NCI-H446 (cell line): ENCODE measurements around the gene EPN1.

Experiments used
- DNase-seq, 2 experiments: peaks; one replicate each; lab custom pipeline; 2025; lab: John Stamatoyannopoulos, UW

EPN1 gene

DNA sequence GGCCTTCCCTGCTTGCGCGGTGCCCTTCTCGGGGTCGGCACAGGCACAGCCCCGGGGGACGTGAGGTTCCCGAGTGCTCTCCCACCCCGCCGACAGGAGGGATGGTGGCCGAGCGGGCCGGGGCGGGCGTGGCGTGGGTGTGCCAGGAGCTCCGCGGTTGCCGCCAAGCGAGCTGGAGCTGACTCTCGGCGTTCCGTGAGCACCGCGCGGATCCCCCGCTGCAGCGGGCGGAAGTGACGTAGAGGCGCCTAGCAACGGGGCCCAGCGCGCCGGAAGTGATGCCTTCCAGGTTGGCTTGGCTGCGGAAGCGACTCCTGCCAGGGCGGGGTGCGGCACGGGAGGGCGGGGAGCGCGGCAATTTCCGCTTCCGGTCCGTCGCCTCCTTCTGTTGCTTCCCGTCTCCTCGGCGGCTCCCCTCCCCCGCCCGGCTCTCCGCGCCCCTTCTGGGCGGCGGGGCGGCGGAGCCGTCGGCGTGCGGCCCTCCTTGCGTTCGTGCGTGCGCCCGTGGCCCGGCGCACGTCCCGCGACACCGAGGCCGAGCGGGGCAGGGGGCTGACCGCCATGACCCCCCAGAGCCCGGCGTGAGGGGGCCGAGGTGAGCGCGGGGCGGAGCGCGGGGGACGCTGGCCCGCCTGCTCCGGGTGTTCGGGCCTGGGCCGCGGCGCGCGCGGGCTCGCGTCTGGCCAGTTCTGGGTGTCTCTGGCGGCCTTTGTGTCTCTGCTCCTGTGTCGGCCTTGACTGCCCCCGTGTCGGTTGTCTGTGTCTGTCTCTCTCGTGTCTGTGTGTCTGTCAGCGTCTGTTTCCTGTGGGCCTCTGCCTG lies at the start of gene EPN1:
EPN1 (plus strand) TSS at position 386 of the 820 bp plus-strand sequence. CDS start 3,402 bp downstream, outside the sequence.
- peak; percentile 97 to 99 for DNase-seq

DNA sequence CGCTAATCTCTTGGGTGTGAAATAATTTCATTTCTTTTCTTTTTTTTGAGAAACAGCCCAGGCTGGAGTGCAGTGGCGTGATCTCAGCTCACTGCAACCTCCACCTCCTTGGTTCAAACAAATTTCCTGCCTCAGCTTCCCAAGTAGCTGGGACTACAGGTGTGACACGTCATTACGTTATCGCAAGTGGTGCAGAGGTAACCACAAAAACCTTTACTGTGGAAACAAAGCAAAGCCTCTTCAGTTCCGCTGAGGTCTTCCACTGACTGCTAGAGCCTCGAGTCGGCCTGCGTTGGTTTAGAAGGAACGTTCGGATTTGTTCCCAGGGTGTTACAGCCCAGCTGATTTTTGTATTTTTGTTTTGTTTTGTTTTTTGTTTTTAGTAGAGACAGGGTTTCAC lies 48.7 kb upstream of the EPN1 start:
- no peak for DNase-seq

DNA sequence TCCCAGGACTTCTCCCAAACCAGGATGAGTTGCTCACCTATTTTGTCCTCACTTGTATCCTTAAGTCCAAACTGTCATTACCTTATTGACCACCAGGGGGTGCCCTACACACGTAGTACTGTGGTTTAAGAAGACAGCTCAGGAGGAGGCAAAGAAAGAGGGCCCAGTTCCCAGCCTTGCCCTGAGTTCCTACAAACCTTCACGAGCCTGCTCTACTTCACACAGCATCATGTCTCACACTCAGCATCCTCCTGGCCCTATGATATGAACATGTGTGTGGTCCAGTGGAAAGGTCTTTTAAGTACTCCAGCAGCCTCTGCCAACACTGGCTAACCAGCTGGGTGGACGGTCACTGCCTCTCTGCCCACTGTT lies 42.6 kb upstream of the EPN1 start:
- DNase-seq, result peak; percentile 95

DNA sequence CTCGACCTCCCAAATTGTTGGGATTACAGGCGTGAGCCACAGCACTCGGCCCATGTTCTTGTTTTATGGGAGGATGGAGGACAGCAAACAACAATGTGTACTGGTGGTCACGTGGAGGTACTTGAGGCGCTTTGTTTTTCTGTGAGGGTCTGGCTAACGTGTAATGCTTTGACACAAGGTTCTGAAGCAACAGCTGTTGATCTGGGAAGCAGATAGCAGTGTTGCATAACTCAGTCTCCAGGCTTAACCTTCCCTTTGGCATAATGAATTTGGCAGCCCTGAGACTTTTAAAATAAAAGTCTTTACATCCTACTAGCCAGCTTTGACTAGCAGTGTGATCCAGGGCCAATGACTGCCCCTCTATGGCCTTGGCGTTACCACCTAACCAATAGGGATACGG lies 41.2 kb upstream of the EPN1 start:
- DNase-seq, result no peak

DNA sequence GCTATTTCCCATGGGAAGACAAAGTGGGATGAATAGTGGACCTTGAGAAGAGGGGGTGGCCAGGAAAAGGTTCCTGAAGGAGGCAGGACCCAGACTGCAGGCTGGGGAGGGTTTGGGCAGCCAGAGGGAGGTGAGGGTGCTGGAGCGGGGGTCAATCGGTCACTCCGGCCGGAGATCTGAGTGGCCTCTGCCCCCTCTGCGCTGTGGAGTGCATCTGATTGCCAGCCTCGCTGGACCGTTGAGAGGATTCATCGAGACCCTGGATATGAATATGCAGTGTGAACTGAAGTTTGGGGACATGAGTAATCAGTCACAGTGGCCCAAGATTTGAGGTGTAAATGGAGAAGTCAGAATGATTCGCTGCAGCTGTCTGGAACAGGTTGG lies 39.7 kb upstream of the EPN1 start:
- DNase-seq, result no peak

DNA sequence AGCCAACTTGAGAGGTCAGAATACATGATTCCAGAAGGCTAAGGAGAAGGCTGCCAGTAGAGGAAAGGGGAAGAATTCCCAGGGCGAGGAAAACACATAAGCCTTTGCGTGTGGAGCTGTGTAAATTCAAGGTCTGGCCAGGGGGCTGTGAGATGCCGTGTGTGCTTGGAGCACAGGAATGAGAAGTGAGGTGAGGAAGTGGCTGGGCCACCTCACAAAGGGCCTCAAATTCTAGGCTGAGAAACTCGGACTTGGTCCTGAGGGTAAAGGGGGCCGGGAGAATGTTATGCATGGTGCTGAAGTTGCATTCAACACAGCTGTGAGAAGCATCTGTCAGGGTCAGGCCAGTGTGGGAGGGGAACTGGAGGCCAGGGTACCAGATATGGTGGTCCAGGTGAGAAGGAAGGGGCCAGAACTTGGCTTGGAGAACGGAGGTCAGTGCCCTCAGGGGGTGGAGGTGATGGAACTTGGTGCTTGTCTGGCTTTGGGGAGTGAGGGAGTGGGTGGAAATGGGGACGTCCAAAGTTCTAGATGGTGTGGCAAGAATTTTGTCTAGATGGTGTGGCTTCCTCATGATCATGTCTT lies 39.1 kb upstream of the EPN1 start:
- no peak for DNase-seq

DNA sequence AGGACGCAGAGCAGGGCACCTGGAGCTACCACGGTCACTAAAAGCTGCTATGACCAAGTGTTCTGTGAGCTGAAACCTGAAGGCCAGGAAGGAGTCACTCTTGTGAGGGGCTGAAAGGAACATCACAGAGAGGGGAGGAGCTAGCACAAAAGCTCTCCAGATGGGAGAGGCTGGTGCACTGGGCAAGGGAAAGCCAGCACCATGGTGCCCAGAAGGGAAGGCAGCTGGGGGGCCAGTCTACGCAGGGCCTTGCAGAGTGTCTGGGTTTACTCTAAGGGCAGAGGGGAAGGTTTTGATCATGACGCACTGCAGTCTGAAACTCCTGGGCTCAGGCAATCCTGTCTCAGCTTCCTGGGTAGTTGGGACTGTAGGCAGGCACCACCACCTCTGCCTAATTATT lies 38.3 kb upstream of the EPN1 start:
- no peak for DNase-seq

DNA sequence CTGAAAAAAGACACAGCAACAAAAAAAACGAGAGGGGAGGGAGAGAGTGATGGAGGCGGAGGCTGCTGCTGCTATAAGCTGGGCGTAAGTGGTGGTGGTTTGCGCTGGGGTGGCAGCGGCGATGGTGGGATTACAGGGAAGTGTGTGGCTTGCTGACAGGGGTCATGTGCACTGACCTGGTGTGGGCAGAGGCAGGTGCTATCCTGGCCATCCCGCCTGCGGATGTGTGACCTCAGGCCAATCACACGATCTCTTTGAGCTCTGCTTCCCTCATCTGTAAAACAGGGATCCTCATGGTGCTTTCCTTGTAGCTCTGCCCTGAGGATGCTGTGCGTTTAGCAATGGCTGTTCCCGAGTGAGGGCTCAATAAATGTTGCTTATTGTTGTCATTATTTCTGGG lies 37.5 kb upstream of the EPN1 start:
- no peak for DNase-seq

DNA sequence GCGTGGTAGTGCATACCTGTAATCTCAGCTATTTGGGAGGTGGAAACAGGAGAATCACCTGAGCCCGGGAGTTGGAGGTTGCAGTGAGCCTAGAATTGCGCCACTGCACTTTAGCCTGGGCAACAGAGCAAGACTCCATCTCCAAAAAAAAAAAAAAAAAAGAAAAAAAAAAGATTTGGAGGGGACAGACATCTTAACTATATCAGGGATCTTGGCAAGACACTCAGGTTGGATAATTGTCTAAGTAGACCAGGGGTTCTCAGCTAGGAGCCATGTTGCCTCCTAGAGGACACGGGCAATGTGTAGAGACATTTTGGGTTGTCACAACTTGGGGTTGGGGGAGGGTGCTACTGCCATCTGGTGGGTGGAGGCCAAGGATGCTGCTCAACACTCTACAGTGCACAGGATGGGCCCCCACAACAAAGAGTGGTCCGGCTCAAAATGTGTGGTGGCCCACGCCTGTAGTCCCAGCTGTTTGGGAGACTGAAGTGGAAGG lies 36.1 kb upstream of the EPN1 start:
- DNase-seq, result peak in 1 of 2 experiments; percentile 30

DNA sequence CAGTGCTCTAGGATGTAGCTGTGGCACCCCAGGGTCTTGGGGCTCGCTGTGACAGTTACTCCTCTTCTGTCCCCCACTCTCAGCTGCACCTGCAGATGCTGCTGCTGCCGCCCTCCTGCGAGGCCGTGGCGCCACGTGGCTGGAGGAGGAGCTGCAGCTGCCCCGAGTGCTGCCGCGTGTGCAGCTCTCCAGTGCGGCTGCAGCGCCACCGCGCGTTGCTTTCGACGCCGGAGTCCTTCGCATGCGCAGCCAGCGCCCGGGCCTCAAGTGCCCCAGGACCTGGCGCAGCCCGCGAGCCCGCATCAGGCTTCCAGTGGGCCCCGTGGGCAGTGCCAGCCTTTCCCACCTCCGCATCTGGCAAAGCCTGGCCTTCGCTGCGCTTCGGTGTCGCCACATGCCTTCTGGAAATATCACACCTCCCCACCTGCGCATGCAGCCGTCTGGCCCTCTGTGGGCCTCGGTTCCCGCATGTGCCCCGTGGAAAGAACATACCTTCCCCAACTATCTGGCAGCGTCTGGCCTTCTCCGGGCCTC lies 34.9 kb upstream of the EPN1 start:
- peak; percentile 56 to 88 for DNase-seq

DNA sequence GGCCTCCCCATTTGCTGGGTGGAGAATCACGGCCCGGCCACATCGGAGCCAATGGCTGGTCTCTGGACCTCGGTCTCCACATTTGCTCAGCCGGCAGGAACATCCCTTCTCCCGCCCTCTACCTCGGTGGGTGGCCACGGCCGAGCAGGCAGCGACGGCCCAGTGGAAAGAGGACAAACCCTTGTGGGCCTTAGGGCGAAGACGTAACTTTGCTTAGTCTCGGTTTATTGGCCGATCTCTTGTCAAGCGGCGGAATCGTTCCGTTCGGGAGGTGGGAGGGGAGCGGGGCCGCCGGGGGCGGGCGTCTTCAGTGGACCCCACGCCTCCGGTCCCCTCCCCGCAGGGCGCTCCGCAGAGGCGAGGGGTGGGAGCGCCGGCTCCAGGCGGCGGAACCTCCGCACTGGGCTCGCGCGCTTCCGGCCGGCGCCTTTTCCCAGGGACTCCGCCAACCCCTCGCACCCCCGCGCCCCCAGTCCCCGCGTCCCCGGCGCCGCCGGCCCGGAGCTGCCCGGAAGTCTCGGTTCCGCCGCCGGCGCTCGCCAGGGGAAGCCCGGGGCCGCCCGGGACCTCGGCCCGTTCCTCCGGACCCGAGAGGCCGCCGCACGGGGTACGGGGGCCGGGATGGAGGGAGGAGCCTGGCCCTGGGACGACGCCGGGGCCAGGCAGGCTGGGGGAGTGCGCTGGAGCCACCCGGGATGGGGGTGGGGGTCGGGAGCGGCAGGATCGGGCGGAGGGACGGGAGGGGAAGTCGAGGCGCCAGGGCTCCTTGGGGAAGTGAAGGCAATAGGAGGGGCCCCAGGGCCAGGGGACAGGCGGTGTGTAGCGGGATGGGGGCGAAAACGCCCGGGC lies 34.2 kb upstream of the EPN1 start, which contains the start of gene ZNF580:
ZNF580 (plus strand) TSS at position 426 of the 849 bp plus-strand sequence. CDS start 1,507 bp downstream, outside the sequence.
- peak; percentile 69 to 84 for DNase-seq

DNA sequence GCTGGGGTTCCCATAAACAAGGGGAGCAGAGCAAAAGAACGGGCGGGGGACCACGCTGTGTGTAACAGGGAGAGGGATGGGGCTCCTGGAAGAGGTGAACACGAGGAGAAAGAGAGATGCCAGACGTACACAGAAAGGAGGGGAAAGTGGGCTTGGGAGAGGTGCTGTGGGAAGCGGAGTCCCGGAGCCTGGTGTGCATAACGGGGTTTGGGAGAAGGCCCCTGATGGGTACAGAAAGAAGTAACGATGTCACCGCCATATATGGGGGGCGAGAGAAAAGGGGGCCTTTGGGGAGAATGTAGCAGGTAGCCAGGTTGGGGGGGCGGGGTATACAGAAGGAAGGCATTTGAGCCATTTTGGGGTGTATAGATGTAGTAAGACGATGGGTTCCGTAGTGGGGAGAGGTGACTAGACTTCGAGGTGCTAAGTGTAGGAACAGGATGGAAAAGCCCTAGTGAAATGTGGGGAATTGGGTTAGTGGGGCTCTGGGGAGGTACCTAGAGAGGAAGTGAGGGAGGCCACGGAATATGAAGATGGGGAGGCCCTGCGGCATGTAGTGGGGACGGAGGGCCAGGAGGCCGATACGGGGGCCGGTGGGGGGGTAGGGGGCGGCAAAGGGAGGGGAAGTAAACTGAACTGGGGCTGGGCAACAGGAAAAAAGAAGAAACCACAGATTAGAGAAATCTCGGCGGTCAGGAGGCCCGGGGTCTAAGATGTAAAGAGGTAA lies 33.4 kb upstream of the EPN1 start:
- no peak for DNase-seq

DNA sequence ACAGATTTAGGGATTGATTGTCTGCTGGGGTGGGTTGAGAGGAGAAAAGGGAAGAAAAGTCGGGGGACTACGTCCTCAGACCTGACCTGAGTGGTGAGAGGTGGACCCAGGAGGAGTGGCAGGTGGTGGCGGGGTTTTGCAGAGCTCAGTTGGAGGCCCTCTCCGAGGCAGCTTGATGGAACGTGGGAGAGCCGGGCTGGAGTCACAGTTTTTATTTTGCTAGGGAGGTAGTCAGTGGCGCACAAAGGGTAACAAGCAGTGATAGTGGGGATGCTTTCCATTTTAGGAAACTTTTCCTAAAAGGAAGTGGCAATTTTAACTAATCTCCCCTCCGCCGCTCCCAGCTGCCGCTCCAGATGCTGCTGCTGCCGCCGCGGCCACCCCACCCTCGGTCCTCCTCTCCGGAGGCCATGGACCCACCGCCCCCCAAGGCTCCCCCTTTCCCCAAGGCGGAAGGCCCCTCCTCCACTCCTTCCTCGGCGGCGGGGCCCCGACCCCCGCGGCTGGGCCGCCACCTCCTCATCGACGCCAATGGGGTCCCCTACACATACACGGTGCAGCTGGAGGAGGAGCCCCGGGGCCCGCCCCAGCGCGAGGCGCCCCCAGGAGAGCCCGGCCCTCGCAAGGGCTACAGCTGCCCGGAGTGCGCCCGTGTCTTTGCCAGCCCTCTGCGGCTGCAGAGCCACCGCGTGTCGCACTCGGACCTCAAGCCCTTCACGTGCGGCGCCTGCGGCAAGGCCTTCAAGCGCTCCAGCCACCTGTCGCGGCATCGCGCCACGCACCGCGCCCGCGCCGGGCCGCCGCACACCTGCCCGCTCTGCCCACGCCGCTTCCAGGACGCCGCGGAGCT lies 32.6 kb upstream of the EPN1 start:
- no peak for DNase-seq

DNA sequence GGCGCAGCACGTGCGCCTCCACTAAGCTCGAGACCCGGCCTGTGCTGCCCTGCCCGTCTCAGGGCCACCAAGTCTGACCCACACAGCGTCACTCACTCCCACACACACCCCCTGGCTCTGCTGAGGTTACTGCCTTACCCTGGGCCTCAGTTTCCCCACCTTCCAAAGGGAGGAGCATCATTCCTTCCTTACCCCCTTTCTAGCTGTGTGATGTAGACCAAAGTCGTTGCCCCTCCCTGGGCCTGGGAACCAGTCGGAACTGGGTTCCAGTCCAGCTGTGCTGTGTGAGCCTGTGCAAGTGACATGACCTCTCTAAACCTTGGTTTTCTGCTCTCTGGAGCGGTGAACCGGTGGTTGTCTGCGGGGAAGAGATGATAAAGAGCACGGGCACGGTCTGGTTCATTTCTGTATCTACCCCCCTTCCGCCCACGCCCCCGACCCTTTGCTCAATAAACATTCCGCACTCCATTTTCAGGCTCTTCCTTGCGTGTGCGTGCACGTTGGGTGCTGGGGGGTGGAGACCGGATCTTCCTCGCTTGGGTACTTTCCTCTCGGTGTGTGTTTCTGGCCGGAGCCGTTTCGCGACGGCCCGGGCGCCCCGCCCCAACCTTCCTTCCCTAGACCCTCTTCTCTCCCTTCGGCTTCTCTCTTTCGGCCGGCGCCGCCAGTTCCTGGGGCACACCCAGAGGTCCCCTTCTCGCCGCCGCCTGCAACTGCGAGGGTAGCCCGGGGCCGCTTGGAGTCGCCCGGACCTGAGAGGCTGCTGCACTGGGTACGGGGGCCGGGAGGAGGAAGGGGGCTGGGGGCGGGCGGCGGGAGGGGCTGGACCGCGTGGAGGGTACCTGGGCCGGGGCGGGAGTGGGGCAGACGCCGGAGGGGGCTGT lies 31.8 kb upstream of the EPN1 start, which contains the start of gene ZNF581:
ZNF581 (plus strand) TSS at position 647 of the 884 bp plus-strand sequence. CDS start 923 bp downstream, outside the sequence.
- peak; percentile 71 to 78 for DNase-seq

DNA sequence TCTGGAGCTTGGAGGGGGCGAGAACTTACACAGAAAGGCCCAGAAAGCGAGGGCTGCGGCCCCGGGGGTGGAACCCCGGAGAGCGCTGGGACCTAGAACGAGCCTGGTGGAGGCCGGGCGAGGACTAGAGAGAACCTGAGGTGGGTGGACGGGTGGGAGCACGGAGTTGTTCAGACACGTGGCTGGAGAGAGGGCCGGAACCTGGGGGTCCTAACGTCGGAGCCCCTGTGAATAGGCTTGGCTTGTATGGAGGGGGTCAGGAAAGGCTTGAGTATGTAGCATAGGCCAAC lies 31.2 kb upstream of the EPN1 start:
- DNase-seq, result no peak

DNA sequence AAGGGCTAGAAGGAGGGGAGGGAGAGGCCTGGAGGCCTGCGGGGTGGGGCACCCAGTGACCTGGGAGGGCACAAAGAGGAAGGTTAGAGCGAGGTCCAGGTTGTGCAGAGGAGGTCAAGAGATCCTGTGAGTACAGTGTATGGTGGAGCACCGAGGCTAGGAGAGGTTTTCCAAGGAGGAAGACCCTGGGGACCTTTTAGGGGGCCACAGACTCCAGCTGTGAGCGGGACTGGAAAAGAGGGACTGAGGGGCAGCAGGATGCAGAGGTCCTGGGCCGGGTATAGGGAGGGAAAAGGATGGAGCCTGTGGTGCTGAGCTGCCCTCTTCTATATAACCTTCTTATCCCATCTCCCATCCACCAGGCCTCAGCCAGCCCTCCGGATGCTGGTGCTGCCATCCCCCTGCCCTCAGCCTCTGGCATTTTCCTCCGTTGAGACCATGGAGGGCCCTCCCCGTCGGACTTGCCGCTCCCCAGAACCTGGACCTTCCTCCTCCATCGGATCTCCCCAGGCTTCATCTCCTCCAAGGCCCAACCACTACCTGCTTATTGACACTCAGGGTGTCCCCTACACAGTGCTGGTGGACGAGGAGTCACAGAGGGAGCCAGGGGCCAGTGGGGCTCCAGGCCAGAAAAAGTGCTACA lies 30.7 kb upstream of the EPN1 start:
- no peak for DNase-seq

DNA sequence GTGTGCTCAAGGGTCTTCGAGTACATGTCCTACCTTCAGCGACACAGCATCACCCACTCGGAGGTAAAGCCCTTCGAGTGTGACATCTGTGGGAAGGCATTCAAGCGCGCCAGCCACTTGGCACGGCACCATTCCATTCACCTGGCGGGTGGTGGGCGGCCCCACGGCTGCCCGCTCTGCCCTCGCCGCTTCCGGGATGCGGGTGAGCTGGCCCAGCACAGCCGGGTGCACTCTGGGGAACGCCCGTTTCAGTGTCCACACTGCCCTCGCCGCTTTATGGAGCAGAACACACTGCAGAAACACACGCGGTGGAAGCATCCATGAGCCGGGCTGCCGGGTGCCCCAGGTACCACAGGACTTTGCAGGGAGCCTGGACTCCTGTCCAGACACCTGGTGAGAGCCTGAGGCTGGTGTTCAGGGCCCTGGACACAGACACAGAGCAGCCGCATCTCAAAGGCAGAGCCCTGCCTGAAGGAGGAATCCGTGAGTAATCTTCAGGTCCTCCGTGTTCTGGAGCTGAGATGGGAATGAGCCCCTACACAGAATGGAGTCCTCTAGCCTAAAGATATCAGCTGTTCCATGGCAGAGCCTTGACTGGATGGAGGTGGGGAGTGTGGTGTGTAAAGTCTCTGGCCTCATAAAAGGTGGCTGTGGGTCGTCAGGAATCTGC lies 30.0 kb upstream of the EPN1 start:
- DNase-seq, result no peak

DNA sequence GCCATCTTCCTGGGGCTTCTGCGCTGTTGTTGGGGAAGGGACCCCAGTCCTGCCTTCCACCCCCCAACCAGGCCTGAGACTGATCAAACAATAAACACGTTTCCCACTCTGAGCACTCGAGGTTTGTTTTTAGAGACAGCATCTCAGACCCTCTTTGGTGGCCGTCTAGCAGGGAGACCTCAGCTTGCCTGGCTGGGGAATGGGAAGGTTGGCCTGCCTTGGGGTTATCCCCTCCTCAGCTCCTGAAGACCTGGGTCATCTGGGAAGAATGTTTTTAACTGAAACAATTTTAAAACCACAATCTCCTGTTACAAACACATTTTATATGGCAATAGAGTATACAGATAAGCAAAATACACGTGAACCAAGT lies 29.5 kb upstream of the EPN1 start:
- DNase-seq, result no peak
